GM18867 (cell line): ENCODE data around the gene PDE4D.

Experiments used
- ATAC-seq: cut with Tn5 transposase; IDR thresholded peaks from one replicate; pipeline ENCODE4 v1.9.1; 2021; ENCODE audit warnings: mild to moderate bottlenecking, moderate library complexity; ENCODE audit not compliant: unreplicated experiment

Gene PDE4D

GRCh38 chr5:58927938-58928337, 965.6 kb downstream of the PDE4D start:
- ATAC-seq, result no peak

DNA sequence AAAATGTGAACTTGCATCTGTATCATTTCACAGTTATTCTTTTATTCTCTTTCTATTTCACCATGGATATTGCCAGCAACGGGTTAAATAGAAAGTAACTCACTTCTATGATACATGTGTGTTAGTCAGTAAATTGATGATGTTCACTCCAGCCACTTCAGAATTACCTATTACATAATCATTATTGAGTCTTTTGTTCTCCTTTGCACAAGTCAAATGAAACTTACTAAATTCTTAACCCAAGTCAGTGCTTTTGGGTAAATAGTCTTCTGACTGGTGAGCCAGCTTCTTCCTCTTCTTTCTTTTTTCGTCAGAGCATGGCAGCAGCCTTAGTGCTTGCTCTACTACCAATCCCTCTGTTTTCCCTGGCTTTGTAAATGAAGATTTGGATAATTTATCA, 966.3 kb downstream of the PDE4D start:
- no peak for ATAC-seq

GRCh38 chr5:58926541-58926935, 967.0 kb downstream of the PDE4D start:
- no peak for ATAC-seq

GRCh38 chr5:58925627-58926540, 967.6 kb downstream of the PDE4D start:
- ATAC-seq, result no peak

DNA sequence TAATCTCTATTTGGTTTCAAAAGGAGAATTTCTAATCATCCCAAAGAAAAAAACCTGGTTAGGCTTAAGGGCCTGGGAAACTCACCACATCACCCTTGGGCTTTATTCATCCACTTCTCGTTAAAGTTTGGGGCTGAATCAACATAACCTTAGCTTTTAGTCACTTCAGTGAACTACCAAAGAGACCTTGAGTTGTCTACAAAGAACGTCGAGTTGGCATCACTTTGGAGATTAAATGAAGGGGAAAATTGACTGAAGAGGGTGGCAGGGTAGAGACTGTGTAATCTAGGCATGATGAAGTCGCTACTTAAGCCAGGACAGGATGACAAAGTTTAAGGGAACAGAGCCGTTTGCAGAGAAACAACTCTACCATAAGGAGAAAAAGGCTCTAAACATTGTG, 969.2 kb downstream of the PDE4D start:
- ATAC-seq, result no peak

DNA sequence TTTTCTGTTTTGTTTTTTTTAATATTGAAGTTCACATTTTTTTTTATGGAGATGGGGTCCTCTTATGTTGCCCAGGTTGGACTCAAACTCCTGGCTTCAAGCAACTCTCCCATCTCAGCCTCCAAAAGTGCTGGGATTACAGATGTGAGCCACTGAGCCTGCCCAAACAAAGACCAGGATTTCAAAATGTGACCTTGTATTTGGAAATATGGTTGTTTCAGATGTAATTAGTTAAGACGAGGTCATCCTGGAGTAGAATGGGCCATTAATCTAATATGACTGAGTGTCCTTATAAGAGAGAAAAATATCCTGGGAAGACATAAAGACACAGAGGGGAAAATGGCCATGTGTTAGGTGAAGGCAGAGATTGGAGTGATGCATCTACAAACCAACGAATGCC, 970.2 kb downstream of the PDE4D start:
- no peak for ATAC-seq

DNA sequence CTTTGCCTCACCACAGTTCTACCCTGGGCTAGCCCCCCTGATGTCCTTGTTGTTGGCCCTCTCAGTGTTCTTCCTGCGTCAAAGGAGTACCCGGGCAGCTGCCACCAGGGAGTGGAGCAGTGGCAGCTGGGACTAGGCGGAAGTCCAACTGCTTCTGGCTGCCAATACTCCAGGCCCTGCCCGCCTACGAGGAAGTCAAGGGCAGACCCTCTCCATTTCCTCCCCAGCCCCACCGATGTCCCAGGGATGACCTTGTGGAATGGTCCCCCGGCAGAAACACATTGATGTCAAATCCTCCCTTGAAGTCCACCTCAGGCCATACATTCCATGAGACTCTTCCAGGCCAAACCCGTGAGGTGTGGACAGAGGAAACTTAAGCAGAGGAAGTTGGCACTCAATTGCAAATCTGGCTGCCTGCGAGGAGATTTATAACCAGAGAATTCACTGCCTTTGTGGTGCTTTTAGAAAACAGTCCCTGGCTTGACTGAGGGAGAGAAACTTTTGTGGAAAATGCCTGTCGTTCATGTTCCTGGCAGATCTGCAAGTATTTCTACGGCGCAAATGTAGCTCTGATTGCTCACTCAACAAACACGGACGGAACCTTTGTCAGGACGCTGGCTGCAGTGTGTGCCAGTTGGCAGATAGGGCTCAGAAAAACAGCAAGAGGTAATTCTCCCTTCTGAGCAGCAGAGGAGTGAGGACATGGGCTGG, 970.9 kb downstream of the PDE4D start:
- ATAC-seq, result no peak

DNA sequence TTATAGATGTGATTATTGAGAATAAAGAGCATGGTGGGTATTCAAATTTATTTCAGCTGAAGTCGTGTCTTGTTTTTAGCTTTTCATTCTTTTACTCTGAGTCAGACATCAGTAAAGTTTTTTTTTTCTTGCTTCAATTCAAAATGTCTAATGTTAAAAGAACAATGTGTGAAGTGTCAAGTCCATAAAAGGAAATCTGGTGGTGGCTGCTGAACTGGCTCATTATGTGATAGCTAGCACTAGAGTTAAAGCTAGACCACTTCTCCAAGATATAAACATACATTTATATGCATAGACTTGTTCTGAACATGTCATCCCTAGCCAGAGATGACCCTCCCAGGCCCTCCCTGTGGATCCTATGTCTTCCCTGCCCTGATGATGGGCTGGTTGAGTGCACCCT, 972.4 kb downstream of the PDE4D start:
- ATAC-seq, result no peak

- no peak for ATAC-seq
Measured at GRCh38 chr5:58919833-58920232, 973.7 kb downstream of the PDE4D start.
